Measurements from ENCODE around the gene URAD.
"Not testable (repeated sequence)": the region's sequence is repeated elsewhere in the genome, so short reads cannot be mapped to it uniquely, and the experiment has no call there.

The URAD gene

GRCh38 chr13:27988520-27988919 lies at the start of gene URAD:
Gene URAD (minus strand): TSS chr13:27988693. CDS start chr13:27988637, 56 bp downstream.
- DNase-seq = no peak

- no peak for DNase-seq
Observed at GRCh38 chr13:28037399-28037798, 48.9 kb upstream of the URAD start.

GRCh38 chr13:28035146-28035782 lies 46.8 kb upstream of the URAD start:
- no peak for DNase-seq

GRCh38 chr13:28033894-28034655 lies 45.6 kb upstream of the URAD start:
- DNase-seq = no peak

GRCh38 chr13:28032438-28032837 lies 43.9 kb upstream of the URAD start:
- not testable (repeated sequence) for DNase-seq

- no peak for DNase-seq
Observed at GRCh38 chr13:28031896-28032288, 43.4 kb upstream of the URAD start.

GRCh38 chr13:28031220-28031895 lies 42.9 kb upstream of the URAD start:
- DNase-seq = peak; percentile 79

- DNase-seq = no peak
Observed at GRCh38 chr13:28027607-28028364, 39.3 kb upstream of the URAD start.

- no peak for DNase-seq
Observed at GRCh38 chr13:28027071-28027470, 38.6 kb upstream of the URAD start.

GRCh38 chr13:28026508-28026907 lies 38.0 kb upstream of the URAD start:
- no peak for DNase-seq

GRCh38 chr13:28022848-28023518 lies 34.5 kb upstream of the URAD start:
- no peak for DNase-seq

- DNase-seq = no peak
Observed at GRCh38 chr13:28014301-28014700, 25.8 kb upstream of the URAD start.

GRCh38 chr13:28013482-28013881 lies 25.0 kb upstream of the URAD start:
- no peak for DNase-seq

GRCh38 chr13:28012896-28013295 lies 24.4 kb upstream of the URAD start:
- no peak for DNase-seq

GRCh38 chr13:28012383-28012782 lies 23.9 kb upstream of the URAD start:
- no peak for DNase-seq

- no peak for DNase-seq
Observed at GRCh38 chr13:28010046-28010445, 21.6 kb upstream of the URAD start.

- not testable (repeated sequence) for DNase-seq
Observed at GRCh38 chr13:28005016-28005415, 16.5 kb upstream of the URAD start.

- DNase-seq = no peak
Observed at GRCh38 chr13:28002886-28003698, 14.6 kb upstream of the URAD start.

- no peak for DNase-seq
Observed at GRCh38 chr13:28001837-28002473, 13.5 kb upstream of the URAD start.

- DNase-seq = no peak
Observed at GRCh38 chr13:28001049-28001448, 12.6 kb upstream of the URAD start.

- DNase-seq = no peak
Observed at GRCh38 chr13:28000567-28000966, 12.1 kb upstream of the URAD start.
